Measurements from ENCODE around the gene SLC2A5. TPM values are rescaled to one million over a fixed set of nuclear protein-coding genes. Genes with fewer than 3 reads are reported as not detected.
A peak's percentile ranks its signal among the peaks of the same experiment; 100 is the strongest.

Gene SLC2A5
- total RNA-seq, 1 experiment from 2014 or later = not detected

DNA sequence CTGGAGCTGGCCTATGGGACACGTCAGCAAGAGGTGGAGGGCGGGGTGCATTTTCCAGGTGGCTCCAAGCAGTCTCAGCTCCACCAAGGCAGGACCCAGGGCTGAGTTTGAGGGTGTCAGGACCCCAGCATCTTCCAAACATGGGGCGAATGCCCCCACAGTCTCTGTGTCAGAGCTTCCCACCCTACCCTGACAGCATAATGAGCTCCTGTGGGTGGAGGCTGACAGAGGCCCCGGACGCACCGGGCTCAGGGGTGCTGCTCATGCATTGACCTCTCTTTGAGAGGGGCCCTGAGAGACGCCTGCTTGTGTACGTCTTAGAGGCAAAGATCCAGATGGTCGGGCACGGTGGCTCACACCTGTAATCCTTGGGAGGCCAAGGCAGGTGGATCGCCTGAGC lies 80.4 kb downstream of the SLC2A5 start:
- no peaks in the 10 kb centered on the region for H3K9me3 ChIP-seq (replicated peaks)
- no peaks in the 10 kb centered on the region for H3K36me3 ChIP-seq
- no peak overlapping the region for H3K4me3 ChIP-seq
- peaks cover 27% of the 10 kb centered on the region for H3K4me1 ChIP-seq (replicated peaks)
- no peaks in the 10 kb centered on the region for H3K27me3 ChIP-seq (replicated peaks)
- H3K27ac ChIP-seq = no peak overlapping the region
- no peak for DNase-seq (ENCODE audit: low read depth in 1 of 2, low spot score in 2 of 2)

DNA sequence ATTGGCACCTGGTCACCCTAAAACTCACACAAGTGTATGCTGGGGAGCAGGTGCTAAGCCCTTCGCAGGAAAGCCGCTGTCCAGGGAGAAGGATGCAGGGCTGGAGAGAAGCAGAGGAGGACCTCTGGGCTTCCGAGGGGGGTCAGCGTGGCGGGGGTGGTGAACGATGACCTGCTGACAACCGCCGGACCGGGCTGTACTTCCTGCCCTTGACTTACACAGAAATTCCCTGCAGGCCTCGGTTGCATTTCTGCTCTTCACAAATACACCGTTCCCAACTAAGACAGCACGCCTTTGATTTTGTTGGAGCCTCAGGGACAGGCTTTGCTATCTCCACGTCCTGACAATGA lies 80.8 kb downstream of the SLC2A5 start:
- DNase-seq (ENCODE audit: low read depth in 1 of 2, low spot score in 2 of 2) = no peak

DNA sequence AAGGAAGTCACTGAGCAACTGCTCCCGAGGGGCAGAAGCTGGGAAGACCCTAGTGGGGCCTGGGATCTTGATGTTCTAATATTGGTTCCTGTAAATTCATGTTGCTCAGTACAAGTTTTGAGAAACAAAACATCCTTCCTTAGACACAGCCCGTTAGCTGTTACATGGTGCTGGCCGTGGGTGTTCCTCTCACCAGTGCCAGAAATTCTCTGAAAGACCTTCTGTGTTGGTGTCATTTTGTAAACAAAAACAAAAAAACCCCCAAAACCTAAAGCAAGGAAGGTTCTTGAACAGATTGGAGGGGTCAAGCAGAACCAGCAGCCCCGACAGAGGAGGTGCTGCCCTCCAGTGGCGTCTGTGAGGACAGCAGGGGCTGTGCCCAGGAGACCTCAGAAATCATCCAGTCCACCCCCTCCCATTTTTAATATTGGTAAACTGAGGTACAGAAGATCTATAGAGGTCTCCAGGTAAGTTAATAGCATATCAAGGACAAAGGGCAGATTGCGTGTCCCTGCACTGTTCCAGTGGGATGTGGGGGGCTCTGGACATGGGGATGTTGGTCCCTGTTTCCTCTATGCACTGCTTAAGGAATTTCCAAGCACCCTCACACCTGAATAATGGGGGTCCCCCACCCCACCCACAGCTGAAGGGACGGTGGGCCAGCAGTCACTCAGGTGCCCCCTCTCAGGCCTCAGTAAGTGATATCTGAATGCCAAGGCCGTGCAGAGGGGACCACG lies 81.4 kb downstream of the SLC2A5 start:
- Histone ChIP-seq H3K4me3 (no peak overlapping the region), H3K4me1 (replicated peaks) (peaks cover 27% of the 10 kb centered on the region), H3K9me3 (replicated peaks) (no peaks in the 10 kb centered on the region), H3K27me3 (replicated peaks) (no peaks in the 10 kb centered on the region), H3K36me3 (no peaks in the 10 kb centered on the region), H3K27ac (peak overlapping the region; percentile 50)
- DNase-seq (ENCODE audit: low read depth in 1 of 2, low spot score in 2 of 2) = peak; percentile 58 to 68

More for the DNA sequence above, 80.8 kb downstream of the SLC2A5 start:
- Histone ChIP-seq H3K27ac (no peak overlapping the region), H3K27me3 (replicated peaks) (no peaks in the 10 kb centered on the region), H3K4me1 (replicated peaks) (peaks cover 27% of the 10 kb centered on the region), H3K36me3 (no peaks in the 10 kb centered on the region), H3K9me3 (replicated peaks) (no peaks in the 10 kb centered on the region), H3K4me3 (no peak overlapping the region)

DNA sequence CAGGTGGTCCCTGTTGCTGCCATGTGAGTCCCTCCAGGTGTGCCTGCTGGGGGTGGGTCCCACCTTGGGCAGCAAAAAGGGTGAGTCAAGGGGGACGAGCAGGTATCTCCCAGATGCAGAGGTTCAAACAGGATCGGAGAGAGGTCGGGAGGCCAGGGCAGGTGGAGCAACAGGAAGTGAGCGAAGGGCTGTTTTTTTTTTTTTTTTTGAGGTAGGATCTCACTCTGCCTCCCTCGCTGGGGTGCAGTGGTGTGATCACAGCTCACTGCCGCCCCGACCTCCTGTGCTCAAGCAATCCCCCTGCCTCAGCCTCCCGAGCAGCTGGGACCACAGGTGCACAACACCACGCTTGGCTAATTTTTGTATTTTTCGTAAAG lies 82.6 kb downstream of the SLC2A5 start:
- no peaks in the 10 kb centered on the region for H3K36me3 ChIP-seq
- H3K4me1 ChIP-seq (replicated peaks) = peaks cover 27% of the 10 kb centered on the region
- no peak for DNase-seq (ENCODE audit: low read depth in 1 of 2, low spot score in 2 of 2)
- no peaks in the 10 kb centered on the region for H3K27me3 ChIP-seq (replicated peaks)
- peak overlapping the region; percentile 88 for H3K27ac ChIP-seq
- H3K4me3 ChIP-seq = no peak overlapping the region
- H3K9me3 ChIP-seq (replicated peaks) = no peaks in the 10 kb centered on the region

DNA sequence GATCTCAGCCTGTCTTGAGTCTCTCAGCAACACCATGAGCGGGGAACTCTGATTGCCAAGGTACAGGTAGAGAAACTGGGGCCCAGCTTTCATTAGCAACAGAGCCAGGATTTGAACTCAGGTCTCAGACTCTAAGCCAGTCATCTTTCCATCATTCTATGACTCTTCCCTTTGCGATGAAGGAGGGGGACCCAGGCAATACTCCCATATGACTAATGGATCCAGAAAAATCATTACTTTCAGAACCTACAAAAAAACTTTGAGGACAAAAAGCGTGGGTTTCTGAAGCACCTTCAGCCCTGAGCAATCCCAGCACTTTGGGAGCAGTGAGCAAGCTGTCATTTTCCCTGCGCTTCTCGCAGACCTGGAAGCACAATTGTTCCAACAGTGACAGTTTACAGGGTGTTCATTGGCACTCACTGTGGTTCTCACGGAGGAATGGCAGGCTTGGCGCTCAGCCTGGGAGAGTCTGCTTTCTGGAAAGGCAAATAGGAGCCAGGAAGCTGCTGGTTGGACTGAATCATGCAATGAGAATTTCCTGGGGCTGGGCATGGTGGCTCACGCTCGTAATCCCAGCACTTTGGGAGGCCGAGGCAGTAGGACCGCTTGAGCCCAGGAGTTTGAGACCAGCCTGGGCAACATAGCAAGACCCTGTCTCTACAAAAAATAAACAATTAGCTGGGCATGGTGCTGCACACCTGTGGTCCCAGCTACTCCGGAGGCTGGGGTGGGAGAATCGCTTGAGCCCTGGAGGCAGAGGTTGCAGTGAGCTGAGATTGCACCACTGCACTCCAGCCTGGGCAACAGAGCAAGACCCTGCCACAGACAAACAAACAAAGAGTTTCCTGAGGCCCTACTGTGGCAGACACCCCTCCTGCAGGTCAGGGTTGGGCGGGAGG lies 83.3 kb downstream of the SLC2A5 start:
- Histone ChIP-seq H3K27me3 (replicated peaks) (no peaks in the 10 kb centered on the region), H3K4me3 (no peak overlapping the region), H3K4me1 (replicated peaks) (peaks cover 27% of the 10 kb centered on the region), H3K9me3 (replicated peaks) (no peaks in the 10 kb centered on the region), H3K27ac (peak overlapping the region; percentile 88), H3K36me3 (no peaks in the 10 kb centered on the region)
- DNase-seq (ENCODE audit: low read depth in 1 of 2, low spot score in 2 of 2) = peak; percentile 92 to 95

Other genes with a start within 250 kb of the SLC2A5 start
- gene ENO1, start 190.9 kb downstream of the SLC2A5 start, total RNA-seq (2014; rRNA removed; shearing (Covaris generic)) = 2,197 and 2,590 TPM in 2 replicates
- not detected in 2 replicates for gene CA6, start 123.8 kb downstream of the SLC2A5 start, total RNA-seq (2014; rRNA removed; shearing (Covaris generic))
- gene SLC2A7, start 43.2 kb downstream of the SLC2A5 start, total RNA-seq (2014; rRNA removed; shearing (Covaris generic)) = not detected in 2 replicates
- 6.0 and 6.5 TPM in 2 replicates for gene GPR157, start 59.5 kb upstream of the SLC2A5 start, total RNA-seq (2014; rRNA removed; shearing (Covaris generic))
- 12.2 and 12.6 TPM in 2 replicates for gene H6PD, start 165.1 kb upstream of the SLC2A5 start, total RNA-seq (2014; rRNA removed; shearing (Covaris generic))
- gene SPSB1, start 223.3 kb upstream of the SLC2A5 start, total RNA-seq (2014; rRNA removed; shearing (Covaris generic)) = 16.2 and 24.4 TPM in 2 replicates

Data from SJSA1 (cell line).